ENCODE results near the gene SLC16A7. TPM values are rescaled to one million over a fixed set of nuclear protein-coding genes. Genes with fewer than 3 reads are reported as not detected.
A peak's percentile ranks its signal among the peaks of the same experiment; 100 is the strongest.

Gene SLC16A7
- total RNA-seq, 4 donors from 2014 or later: 0.80 to 29.9 (median 12.3) TPM

DNA sequence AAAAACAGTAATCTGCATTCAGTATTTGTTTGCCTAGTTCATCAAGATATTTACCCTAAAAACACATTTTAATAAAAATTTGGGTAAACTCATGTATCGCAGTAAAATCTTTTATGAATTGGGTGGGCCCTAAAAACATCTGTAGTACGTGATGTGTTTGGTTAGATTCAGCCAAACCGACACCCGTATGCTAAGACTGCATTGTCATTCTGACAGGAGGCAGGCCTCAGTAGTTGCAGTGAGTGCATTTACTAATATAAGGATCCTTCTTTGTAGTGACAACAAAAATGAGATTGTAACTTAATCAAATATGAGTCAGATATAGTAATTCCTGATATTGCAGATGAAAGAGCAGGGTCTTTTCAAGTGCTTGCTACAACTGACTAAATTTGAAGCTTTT is 191.8 kb downstream of the SLC16A7 start:
- no peaks in the 10 kb centered on the region for H3K9me3 ChIP-seq
- H3K27me3 ChIP-seq: no peaks in the 10 kb centered on the region
- intact Hi-C loops (cut with DNase I; ENCODE audit: low total_unique reads) (no loop called here), in situ Hi-C loops (cut with MboI; ENCODE audit: low pct_ligation_motif_present in 1 of 4, low pct_unique_long_range_greater_than_20kb in 1 of 4, low sequenced_read_pairs in 3 of 4) (no loop called here)
- 35 to 44% methylated on average over 4 of the region's 4 CpGs for WGBS, 2 donors (ENCODE audit: low coverage in 1 of 2)
- no peaks in the 10 kb centered on the region for H3K4me1 ChIP-seq
- no peak for TF ChIP-seq EP300 (IDR thresholded peaks at IDR 0.05; ENCODE audit: low read depth)
- TF ChIP-seq POLR2AphosphoS5 (IDR thresholded peaks at IDR 0.05): no peak
- TF ChIP-seq, protein P1, sequence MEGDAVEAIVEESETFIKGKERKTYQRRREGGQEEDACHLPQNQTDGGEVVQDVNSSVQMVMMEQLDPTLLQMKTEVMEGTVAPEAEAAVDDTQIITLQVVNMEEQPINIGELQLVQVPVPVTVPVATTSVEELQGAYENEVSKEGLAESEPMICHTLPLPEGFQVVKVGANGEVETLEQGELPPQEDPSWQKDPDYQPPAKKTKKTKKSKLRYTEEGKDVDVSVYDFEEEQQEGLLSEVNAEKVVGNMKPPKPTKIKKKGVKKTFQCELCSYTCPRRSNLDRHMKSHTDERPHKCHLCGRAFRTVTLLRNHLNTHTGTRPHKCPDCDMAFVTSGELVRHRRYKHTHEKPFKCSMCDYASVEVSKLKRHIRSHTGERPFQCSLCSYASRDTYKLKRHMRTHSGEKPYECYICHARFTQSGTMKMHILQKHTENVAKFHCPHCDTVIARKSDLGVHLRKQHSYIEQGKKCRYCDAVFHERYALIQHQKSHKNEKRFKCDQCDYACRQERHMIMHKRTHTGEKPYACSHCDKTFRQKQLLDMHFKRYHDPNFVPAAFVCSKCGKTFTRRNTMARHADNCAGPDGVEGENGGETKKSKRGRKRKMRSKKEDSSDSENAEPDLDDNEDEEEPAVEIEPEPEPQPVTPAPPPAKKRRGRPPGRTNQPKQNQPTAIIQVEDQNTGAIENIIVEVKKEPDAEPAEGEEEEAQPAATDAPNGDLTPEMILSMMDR (IDR thresholded peaks at IDR 0.05): no peak
- no peak for TF ChIP-seq POLR2A (IDR thresholded peaks at IDR 0.05)
- H3K36me3 ChIP-seq: no peaks in the 10 kb centered on the region
- no peak overlapping the region for H3K27ac ChIP-seq
- no peak for DNase-seq
- no peak overlapping the region for H3K4me3 ChIP-seq

DNA sequence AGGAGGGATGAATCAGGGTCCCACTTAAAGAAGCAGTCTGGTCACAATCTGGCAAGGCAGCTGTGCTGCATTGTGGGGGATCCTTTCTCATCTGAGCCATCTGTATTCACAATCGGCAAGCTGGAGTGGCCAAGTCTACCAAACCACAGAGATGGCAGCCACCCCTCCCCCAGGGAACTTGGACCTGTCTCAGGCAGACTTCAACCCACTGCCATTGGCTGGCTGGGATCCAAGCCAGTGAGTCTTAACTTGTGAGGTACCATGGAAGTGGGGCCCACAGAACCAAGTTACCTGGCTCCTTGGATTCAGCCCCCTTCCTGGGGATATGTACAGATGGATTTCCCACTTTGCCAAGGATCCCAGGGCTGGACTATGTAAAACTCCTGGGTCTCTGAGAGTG is 196.8 kb downstream of the SLC16A7 start:
- 93% methylated on average over 1 of the region's 1 CpG; no CpG with 5 or more reads in 1 of the 2 donors for WGBS, 2 donors (ENCODE audit: low coverage in 1 of 2)
- intact Hi-C loops (cut with DNase I; ENCODE audit: low total_unique reads): no loop called here
- H3K27me3 ChIP-seq: no peaks in the 10 kb centered on the region
- H3K9me3 ChIP-seq: peaks cover 0 to 5% of the 10 kb centered on the region in 2 donors
- no peak for DNase-seq
- TF ChIP-seq, protein P1 (IDR thresholded peaks at IDR 0.05): no peak
- TF ChIP-seq EP300 (IDR thresholded peaks at IDR 0.05; ENCODE audit: low read depth) (no peak), POLR2AphosphoS5 (IDR thresholded peaks at IDR 0.05) (no peak), POLR2A (IDR thresholded peaks at IDR 0.05) (no peak)
- in situ Hi-C loops (cut with MboI; ENCODE audit: low pct_ligation_motif_present in 1 of 4, low pct_unique_long_range_greater_than_20kb in 1 of 4, low sequenced_read_pairs in 3 of 4): no loop called here
- no peak overlapping the region for H3K4me3 ChIP-seq
- no peaks in the 10 kb centered on the region for H3K4me1 ChIP-seq
- no peaks in the 10 kb centered on the region for H3K36me3 ChIP-seq
- no peak overlapping the region for H3K27ac ChIP-seq

DNA sequence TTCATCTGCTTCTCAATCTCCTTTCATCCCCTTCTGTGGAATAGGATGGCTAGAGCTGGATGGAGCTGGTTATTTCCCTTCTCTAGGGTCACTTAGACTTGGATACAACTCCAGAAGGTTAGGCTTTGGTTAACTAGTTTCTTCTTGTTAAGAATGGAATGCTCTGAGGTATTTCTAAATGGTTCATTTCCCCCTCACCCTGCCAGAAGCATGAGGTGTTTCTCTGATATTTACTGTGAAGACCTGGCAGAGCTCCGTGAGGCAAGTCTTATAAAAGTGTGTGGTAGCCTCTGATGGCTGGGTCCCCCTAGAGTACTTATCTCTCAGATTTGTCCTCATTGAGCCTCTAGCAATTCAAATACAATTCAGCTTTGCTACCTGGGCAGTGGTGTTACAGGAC is 207.9 kb downstream of the SLC16A7 start:
- in situ Hi-C loops (cut with MboI; ENCODE audit: low pct_ligation_motif_present in 1 of 4, low pct_unique_long_range_greater_than_20kb in 1 of 4, low sequenced_read_pairs in 3 of 4): loop anchor here in 2 of 4 donors (10.0 to 25.0 kb wide), 2 partner anchors 391 to 399 kb away; no protein-coding TSS in a partner anchor
- H3K36me3 ChIP-seq: no peaks in the 10 kb centered on the region
- WGBS, 2 donors (ENCODE audit: low coverage in 1 of 2): 50 to 58% methylated on average over 1 of the region's 1 CpG
- TF ChIP-seq POLR2A (IDR thresholded peaks at IDR 0.05) (no peak), EP300 (IDR thresholded peaks at IDR 0.05; ENCODE audit: low read depth) (no peak)
- TF ChIP-seq, protein P1 (IDR thresholded peaks at IDR 0.05): no peak
- no peak overlapping the region for H3K27ac ChIP-seq
- no peak for DNase-seq
- peaks cover 0 to 8% of the 10 kb centered on the region in 2 donors for H3K9me3 ChIP-seq
- intact Hi-C loops (cut with DNase I; ENCODE audit: low total_unique reads): loop anchor here (10.0 kb wide), 1 partner anchor 389 kb away; no protein-coding TSS in a partner anchor
- no peaks in the 10 kb centered on the region for H3K4me1 ChIP-seq
- no peak overlapping the region for H3K4me3 ChIP-seq
- no peaks in the 10 kb centered on the region for H3K27me3 ChIP-seq

DNA sequence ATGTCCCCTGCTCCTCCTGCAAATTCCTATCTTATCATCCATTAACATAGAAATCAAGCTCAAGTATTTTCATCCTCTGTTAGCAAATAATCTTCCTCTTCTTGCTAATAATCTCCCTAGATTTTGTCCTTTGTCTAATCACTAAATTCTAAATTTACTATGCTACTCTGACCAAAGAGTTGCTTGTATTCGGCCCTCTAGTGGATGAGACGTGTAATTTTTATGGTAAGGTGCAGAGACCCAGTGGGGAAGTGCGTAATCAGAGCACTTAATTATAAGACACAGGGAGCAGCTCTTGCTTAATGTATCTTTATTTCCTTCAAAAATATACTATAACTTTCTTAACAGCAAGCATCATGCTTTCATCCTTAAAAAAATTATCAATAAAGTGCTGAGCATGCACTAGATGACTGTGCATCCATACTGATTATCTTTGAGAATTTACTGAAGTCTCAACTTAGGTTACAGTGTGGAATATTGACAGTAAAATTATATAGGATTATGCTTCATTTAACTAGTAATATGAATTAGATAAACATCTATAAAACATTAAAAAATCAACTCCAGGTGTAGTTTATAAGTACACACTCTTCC is 212.6 kb downstream of the SLC16A7 start:
- Histone ChIP-seq H3K27me3 (no peaks in the 10 kb centered on the region), H3K4me1 (no peaks in the 10 kb centered on the region), H3K9me3 (no peaks in the 10 kb centered on the region), H3K27ac (no peak overlapping the region), H3K36me3 (no peaks in the 10 kb centered on the region), H3K4me3 (no peak overlapping the region)
- TF ChIP-seq EP300 (IDR thresholded peaks at IDR 0.05; ENCODE audit: low read depth): no peak
- TF ChIP-seq POLR2A (IDR thresholded peaks at IDR 0.05): no peak
- TF ChIP-seq, protein P1 (IDR thresholded peaks at IDR 0.05): peak; percentile 51 to 67 (median 61)
- no peak for TF ChIP-seq POLR2AphosphoS5 (IDR thresholded peaks at IDR 0.05)
- no peak for DNase-seq
- intact Hi-C loops (cut with DNase I; ENCODE audit: low total_unique reads): loop anchor here (10.0 kb wide), 1 partner anchor 394 kb away; no protein-coding TSS in a partner anchor
- 7 to 15% methylated on average over 3 of the region's 3 CpGs for WGBS, 2 donors (ENCODE audit: low coverage in 1 of 2)
- in situ Hi-C loops (cut with MboI; ENCODE audit: low pct_ligation_motif_present in 1 of 4, low pct_unique_long_range_greater_than_20kb in 1 of 4, low sequenced_read_pairs in 3 of 4): loop anchor here in 2 of 4 donors (10.0 to 25.0 kb wide), 2 partner anchors 396 to 404 kb away; no protein-coding TSS in a partner anchor
